GM19438 (cell line): ENCODE data around the gene DMBT1.
"Not testable (repeated sequence)": the region's sequence is repeated elsewhere in the genome, so short reads cannot be mapped to it uniquely, and the experiment has no call there.

ENCODE experiments used
- ATAC-seq: cut with Tn5 transposase; IDR thresholded peaks from one replicate; pipeline ENCODE4 v1.9.1; 2021; ENCODE audit warnings: low read depth; ENCODE audit not compliant: unreplicated experiment

DMBT1 gene

DNA sequence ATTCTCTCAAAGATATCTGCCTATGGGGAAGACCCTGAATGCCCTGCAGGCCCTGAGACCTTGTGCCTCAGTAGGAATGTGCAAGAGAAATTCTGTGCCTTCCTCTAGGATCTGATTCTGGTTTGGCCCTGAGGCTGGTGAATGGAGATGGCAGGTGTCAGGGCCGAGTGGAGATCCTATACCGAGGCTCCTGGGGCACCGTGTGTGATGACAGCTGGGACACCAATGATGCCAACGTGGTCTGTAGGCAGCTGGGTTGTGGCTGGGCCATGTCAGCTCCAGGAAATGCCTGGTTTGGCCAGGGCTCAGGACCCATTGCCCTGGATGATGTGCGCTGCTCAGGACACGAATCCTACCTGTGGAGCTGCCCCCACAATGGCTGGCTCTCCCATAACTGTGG, 15.7 kb downstream of the DMBT1 start:
- ATAC-seq = no peak

DNA sequence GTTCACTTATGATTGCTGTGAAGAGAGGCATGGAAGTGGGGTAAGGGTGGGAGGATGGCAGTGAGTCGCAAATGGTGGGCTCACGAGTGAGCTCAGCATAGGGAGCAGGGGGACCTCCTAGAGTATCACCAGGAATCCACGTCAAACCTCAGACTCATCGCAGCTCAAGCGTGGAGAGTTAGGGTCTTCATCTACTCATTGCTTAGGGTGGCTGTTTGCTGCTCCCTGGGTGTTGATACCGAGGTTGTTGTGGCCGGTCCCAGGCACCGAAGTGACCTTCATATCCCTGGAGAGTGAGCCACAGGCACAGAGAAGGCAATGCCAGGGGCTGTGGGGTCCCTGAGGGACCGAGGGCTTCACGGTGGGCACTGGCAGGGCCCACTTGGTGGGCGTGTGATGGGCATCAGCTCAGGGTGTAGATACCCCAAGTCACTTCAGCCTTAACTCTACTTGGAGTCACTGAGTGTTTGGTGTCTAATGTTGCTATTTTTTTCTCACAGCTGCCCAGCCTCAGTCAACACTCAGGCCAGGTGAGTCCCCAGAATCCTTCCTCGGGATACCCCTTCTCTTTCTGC, 16.8 kb downstream of the DMBT1 start:
- ATAC-seq = no peak

DNA sequence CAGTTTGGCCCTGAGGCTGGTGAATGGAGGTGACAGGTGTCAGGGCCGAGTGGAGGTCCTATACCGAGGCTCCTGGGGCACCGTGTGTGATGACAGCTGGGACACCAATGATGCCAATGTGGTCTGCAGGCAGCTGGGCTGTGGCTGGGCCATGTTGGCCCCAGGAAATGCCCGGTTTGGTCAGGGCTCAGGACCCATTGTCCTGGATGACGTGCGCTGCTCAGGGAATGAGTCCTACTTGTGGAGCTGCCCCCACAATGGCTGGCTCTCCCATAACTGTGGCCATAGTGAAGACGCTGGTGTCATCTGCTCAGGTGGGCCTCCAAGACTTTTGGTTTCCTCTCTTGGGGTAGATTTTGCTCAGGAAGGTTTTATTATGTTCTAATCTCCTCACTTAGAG, 25.5 kb downstream of the DMBT1 start:
- ATAC-seq = not testable (repeated sequence)

DNA sequence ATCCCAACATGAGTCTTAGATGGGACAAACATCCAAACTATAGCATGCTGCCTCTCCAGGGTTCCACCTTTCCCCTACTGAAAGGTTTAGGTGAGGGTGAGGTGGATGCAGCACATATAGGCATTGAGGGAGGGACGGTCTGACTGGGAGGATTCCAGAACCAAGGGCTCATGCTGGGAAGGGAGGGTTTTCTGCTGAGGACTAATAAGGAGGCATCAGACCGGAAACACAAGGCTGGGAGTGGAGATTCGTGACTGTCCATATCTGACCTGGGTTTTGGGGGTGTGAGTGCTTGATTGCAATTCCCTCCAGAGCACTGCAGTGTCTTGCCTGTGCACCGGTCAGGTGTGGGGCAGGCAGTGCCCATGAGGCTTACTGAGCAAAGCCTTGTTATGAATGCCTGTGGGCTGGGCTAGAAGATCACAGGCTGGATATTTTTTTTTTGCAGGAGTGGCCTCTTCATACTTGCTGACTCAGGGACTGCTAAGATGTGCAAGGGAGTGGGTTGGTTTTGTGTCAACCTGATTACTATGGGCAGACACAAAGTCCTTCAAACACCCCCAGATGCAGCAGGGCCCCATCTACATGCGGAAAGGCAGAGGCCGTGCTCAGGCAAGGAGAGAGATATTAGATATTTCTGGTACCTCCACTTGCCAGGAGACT, 26.7 kb downstream of the DMBT1 start:
- ATAC-seq = no peak

DNA sequence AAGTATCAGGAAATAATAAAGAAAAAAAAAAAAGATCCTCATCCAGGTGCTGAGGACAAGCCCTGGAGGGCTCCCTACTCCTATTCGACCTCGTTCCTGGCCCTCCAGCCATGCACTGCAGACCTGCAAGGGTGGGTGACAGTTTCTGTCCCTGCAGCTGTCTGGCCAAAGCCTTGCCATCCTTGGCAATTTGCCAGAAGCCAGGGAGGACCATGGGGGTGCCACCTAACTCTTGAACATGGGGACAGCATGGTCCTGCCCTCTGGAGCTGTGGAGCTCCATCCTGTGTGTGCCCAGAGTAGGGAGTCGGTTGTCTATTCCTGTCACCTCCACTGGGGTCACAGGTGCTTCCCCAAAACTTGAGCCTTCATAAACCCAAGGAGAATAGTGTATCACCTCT, 27.8 kb downstream of the DMBT1 start:
- ATAC-seq = no peak

DNA sequence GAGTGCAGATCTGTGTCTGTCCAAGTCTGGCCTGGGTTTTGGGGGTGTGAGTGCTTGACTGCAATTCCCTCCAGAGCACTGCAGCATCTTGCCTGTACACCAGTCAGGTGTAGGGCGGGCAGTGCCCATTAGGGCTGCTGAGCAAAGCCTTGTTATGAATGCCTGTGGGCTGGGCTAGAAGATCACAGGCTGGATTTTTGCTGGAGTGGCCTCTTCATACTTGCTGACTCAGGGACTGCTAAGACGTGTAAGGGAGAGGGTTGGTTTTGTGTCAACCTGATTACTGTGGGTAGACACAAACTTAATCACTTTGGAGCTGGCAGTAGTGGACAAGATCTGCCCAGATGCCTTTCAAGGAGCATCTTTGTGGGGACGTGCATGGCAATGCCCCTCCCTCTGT, 29.6 kb downstream of the DMBT1 start:
- no peak for ATAC-seq

DNA sequence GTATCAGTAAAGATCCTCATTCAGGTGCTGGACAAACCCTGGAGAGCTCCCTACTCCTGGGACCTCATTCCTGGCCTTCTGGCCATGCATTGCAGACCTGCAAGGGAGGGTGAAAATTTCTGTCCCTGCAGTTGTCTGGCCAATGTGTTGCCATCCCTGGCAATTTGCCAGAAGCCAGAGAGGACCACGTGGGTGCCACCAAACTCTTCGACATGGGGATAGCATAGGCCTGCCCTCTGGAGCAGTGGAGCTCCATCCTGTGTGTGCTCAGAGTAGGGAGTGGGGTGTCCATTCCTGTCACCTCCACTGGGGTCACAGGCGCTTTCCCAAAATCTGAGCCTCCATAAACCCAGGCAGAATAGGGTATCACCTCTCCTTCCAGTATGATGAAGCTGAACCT, 31.2 kb downstream of the DMBT1 start:
- no peak for ATAC-seq

DNA sequence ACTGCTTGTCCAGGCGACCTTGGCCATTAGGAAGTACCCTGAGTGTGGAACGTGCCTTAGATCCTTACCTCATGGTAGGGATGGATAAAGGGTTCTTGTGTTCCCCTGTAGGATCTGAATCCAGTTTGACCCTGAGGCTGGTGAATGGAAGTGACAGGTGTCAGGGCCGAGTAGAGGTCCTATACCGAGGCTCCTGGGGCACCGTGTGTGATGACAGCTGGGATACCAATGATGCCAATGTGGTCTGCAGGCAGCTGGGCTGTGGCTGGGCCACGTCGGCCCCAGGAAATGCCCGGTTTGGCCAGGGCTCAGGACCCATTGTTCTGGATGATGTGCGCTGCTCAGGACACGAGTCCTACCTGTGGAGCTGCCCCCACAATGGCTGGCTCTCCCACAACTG, 31.6 kb downstream of the DMBT1 start:
- no peak for ATAC-seq

DNA sequence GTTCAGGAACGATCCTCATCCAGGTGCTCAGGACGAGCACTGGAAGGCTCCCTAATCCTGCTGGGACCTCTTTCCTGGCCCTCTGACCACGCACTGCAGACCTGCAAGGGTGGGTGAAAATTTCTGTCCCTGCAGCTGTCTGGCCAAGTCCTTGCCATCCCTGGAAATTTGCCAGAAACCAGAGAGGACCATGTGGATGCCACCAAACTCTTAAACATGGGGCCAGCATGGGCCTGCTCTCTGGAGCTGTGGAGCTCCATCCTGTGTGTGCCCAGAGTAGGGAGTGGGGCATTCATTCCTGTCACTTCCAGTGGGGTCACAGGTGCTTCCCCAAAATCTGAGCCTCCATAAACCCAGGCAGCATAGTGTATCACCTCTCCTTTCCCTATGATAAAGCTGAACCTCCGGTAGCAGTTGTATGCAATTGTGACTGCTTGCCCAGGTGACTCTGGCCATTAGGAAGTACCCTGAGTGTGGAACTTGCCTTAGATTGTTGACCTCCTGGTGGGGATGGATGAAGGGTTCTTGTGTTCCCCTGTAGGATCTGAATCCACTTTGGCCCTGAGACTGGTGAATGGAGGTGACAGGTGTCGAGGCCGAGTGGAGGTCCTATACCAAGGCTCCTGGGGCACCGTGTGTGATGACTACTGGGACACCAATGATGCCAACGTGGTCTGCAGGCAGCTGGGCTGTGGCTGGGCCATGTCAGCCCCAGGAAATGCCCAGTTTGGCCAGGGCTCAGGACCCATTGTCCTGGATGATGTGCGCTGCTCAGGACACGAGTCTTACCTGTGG, 57.1 kb downstream of the DMBT1 start:
- no peak for ATAC-seq

DNA sequence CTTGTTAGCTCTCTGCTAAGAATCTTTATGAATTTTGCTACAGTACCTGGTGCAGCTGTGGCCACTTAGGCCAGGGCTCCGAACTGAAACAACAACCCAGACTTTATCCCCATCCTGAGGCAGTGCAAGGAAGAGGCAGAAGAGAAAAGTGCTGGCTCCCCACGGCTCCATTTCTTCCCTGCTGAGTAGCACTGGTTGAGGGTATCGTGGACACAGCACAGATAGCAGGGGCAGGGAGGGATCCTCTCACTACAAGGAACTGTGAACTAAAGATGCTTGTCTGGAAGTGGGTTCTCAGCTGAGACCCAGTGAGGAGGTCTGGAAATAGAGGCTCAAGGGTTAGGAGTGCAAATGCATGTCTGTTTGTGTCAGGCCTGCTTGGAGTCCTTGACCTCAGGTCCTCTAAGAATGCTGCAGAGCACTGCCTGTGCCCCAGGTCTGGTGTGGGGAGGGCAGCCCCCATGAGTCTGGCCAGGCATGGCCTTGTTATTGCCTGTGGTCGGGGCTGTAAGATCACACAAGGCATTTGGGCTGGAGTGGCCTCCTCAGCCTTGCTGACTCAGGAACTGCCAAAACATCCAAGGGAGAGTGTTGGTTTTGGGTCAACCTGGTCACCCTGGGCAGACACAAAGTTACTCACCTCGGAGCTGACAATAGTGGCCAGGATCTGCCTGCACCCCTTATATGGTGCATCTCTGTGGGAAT, 58.1 kb downstream of the DMBT1 start:
- no peak for ATAC-seq

DNA sequence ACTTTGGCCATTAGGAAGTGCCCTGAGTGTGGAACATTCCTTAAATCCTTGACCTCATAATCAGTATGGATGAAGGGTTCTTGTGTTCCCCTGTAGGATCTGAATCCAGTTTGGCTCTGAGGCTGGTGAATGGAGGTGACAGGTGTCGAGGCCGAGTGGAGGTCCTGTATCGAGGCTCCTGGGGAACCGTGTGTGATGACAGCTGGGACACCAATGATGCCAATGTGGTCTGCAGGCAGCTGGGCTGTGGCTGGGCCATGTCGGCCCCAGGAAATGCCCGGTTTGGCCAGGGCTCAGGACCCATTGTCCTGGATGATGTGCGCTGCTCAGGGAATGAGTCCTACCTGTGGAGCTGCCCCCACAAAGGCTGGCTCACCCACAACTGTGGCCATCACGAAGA, 60.4 kb downstream of the DMBT1 start:
- not testable (repeated sequence) for ATAC-seq

DNA sequence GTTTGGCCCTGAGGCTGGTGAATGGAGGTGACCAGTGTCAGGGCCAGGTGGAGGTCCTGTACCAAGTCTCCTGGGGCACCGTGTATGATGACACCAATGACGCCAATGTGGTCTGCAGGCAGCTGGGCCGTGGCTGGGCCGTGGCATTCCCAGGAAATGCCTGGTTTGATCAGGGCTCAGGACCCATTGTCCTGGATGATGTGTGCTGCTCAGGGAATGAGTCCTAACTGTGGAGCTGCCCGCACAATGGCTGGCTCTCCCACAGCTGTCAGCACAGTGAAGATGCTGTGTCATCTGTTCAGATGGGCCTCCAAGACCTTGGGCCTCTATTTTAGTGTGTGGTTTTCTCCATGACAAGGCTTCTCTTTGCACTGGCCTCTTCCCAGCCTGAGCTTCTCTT, 64.0 kb downstream of the DMBT1 start:
- no peak for ATAC-seq

DNA sequence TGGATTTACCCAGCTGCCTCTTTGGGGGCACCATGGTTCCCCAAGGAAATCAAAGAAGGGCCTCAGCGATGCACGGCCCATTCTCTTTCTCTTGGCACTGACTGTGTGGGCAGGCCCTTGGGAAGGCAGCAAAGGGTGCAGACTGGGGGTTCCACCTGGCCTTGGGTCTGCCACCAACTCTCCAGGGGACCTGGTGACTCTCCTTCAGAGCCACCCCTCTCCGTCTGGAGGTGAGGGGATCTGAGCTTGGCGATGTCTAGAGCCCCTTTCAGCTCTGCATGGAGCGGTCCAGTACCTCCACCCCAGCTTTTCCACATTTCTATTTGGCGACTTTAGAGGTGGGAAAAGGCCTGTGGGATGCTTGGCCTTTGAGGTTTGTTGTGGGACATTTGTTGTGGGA, 70.0 kb downstream of the DMBT1 start:
- ATAC-seq = no peak

DNA sequence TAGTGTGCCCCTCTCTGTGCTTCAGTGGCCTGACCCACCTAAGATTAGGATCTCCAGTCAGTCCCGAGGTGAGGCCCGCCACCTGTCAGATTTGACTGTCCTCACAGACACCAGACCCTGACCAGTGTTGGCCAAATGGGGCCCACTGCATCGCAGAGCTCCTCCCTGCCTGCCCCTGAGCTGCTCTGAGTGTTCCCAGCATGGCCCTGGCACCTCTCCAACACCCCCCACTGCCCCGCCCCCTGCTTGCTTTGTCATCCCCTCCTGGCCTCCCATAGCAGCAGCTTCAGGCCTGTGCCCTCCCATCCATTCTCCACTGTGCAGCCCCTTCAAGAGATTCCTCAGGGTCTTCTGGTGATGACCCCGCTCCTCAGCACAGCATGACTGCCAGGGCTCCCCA, 71.5 kb downstream of the DMBT1 start:
- ATAC-seq = no peak

DNA sequence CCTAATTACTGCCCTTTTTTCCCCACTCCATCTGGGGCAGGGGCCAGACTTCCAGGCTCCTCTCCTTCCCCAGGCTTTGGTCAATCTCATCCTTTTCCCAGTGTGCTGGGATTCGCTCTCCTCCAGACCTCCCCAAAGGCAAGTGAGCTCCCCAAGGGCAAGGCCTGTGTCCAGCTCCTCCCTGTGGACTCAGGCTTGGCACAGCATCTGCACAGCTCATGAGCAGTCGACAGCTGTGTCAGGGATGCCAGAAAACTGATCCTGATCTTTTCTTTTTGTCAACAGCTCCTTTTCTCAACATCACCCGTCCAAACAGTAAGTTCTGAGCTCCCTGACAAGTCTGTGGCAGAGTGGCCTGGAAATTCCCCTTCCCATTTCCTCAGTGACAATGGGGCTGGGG, 72.0 kb downstream of the DMBT1 start:
- no peak for ATAC-seq

DNA sequence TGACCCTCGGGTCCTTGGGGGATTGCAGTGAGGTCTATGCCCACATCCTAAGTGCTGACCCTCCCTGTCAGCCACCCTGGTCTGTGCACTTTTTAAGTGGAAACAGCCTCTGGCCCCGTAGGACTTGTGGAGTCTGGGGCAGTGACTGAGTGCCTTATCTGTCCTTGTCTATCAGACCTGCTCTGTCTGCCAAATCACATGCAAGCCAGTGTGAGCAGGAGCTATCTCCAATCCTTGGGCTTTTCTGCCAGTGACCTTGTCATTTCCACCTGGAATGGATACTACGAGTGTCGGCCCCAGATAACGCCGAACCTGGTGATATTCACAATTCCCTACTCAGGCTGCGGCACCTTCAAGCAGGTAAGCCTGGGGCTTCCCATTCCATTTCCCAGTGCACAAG, 76.4 kb downstream of the DMBT1 start:
- ATAC-seq = no peak

DNA sequence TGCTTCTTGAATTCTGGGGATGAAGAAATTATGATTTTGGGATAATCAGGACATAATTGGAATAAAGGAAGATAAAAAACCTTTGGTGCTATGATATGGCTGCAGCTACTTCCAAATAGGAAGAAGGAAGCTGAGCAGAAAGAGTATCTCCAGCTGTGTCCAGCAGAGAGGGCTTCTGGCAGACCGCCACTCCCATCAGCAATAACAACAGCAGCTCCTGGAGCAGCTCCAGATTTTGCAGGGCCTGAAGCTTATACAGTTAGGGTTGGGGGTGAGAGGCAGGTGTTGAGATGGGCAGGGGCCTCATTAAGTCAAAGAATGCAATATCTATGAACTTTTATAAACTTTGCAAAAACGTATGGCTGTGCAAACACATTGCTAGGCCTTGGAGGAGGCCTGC, 76.8 kb downstream of the DMBT1 start:
- ATAC-seq = no peak

DNA sequence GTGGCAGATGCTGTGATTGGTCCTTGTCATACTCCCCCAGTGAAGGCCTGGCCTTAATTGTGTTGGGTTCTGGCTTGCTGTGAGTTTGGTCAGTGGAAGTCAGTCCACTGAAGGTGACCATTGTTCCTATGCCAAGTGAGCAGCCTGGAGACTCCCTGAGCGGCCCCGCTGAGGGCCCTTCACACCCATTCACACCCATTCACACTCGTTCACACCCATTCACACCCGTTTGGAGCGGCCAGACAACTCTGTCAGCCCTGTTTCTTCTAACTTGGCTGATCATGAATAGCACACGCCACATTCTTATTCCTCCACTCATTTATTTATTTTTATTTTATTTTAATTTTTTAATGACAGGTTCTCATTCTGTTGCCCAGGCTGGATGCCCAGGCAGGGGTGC, 77.6 kb downstream of the DMBT1 start:
- no peak for ATAC-seq

DNA sequence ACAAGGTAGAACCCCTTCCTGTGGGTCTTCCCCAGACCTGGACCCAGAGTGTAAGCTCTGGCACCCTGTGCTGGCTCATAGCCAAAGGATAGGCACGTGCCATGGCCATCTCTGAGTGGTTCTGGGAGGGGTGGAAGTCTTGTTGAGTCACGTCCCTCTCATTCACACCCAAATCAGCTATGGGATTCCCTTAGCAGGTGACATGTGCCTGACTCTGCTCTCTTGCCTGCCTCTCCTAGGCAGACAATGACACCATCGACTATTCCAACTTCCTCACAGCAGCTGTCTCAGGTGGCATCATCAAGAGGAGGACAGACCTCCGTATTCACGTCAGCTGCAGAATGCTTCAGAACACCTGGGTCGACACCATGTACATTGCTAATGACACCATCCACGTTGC, 79.2 kb downstream of the DMBT1 start:
- ATAC-seq = no peak

DNA sequence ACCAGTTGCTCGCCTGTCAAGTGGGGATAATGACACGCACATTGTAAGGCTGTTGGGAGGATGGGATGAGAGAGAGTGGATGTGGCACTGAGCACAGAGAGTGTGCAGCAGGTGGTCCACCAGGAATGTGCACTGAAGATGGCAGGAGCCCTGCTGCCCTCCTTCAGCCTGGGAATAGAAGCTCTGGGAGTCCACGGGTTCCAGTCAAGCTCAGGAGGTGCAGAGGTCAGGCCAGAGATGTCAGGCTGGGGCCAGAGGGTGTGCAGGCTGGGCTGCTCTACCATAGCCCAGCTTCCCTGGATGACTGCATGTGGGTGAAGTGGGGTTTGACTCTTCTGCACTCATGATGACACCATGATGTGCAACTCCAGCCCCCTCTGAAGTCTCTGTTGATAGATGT, 80.4 kb downstream of the DMBT1 start:
- ATAC-seq = no peak
